Mesodermal cell (in vitro differentiated cells): ENCODE results near the gene AGAP1.

ENCODE experiments used
- H3K27ac ChIP-seq: 2 replicates; pipeline ENCODE4 v1.7.0; 2013; ENCODE audit warnings: mild to moderate bottlenecking, low read depth, low read length, moderate library complexity; ENCODE audit not compliant: severe bottlenecking
- H3K36me3 ChIP-seq: 2 replicates; pipeline ENCODE4 v1.7.1; 2013; ENCODE audit warnings: mild to moderate bottlenecking, low read length, moderate library complexity; ENCODE audit not compliant: control insufficient read depth, insufficient read depth
- H3K4me1 ChIP-seq: one replicate; pipeline ENCODE4 v1.7.1; 2013; ENCODE audit warnings: mild to moderate bottlenecking, low read length; ENCODE audit not compliant: insufficient read depth, control insufficient read depth, poor library complexity, severe bottlenecking
- H3K4me3 ChIP-seq: 2 replicates; pipeline ENCODE4 v1.7.0; 2013; ENCODE audit warnings: low read length, control low read depth, mild to moderate bottlenecking; ENCODE audit not compliant: insufficient read depth, poor library complexity, severe bottlenecking; ENCODE audit errors: extremely low read depth
- H3K9me3 ChIP-seq: 2 replicates; pipeline ENCODE4 v1.7.1; 2013; ENCODE audit warnings: mild to moderate bottlenecking, low read length, moderate library complexity; ENCODE audit not compliant: control insufficient read depth
- WGBS, 2 experiments: methylation state at CpG; one replicate each; pipeline ENCODE4 v1.1.5; 2013; ENCODE audit warnings: missing lambda C conversion rate in 2 of 2; ENCODE audit not compliant: insufficient coverage in 2 of 2; 5-methylcytosine and 5-hydroxymethylcytosine counted together

AGAP1 gene

GRCh38 chr2:235698028-235698427, 204.2 kb downstream of the AGAP1 start:
- no peaks in the 10 kb centered on the region for H3K9me3 ChIP-seq
- no peak overlapping the region for H3K27ac ChIP-seq
- peaks cover 12% of the 10 kb centered on the region for H3K4me1 ChIP-seq
- no peak overlapping the region for H3K4me3 ChIP-seq
- WGBS, 2 experiments, result 94 to 100% methylated on average over 5 to 8 of the region's 9 CpGs
- no peaks in the 10 kb centered on the region for H3K36me3 ChIP-seq

GRCh38 chr2:235698491-235698890, 204.6 kb downstream of the AGAP1 start:
- no peak overlapping the region for H3K4me3 ChIP-seq
- H3K36me3 ChIP-seq, result no peaks in the 10 kb centered on the region
- WGBS, 2 experiments, result 93 to 96% methylated on average over 2 to 5 of the region's 7 CpGs
- H3K27ac ChIP-seq, result no peak overlapping the region
- H3K4me1 ChIP-seq, result peaks cover 15% of the 10 kb centered on the region
- H3K9me3 ChIP-seq, result no peaks in the 10 kb centered on the region

- Histone ChIP-seq H3K4me3 (no peak overlapping the region), H3K27ac (no peak overlapping the region), H3K9me3 (no peaks in the 10 kb centered on the region), H3K4me1 (peaks cover 15% of the 10 kb centered on the region), H3K36me3 (no peaks in the 10 kb centered on the region)
- 82 to 92% methylated on average over 5 of the region's 5 CpGs for WGBS, 2 experiments
These were observed 205.7 kb downstream of the AGAP1 start for GRCh38 chr2:235699576-235699975.

DNA sequence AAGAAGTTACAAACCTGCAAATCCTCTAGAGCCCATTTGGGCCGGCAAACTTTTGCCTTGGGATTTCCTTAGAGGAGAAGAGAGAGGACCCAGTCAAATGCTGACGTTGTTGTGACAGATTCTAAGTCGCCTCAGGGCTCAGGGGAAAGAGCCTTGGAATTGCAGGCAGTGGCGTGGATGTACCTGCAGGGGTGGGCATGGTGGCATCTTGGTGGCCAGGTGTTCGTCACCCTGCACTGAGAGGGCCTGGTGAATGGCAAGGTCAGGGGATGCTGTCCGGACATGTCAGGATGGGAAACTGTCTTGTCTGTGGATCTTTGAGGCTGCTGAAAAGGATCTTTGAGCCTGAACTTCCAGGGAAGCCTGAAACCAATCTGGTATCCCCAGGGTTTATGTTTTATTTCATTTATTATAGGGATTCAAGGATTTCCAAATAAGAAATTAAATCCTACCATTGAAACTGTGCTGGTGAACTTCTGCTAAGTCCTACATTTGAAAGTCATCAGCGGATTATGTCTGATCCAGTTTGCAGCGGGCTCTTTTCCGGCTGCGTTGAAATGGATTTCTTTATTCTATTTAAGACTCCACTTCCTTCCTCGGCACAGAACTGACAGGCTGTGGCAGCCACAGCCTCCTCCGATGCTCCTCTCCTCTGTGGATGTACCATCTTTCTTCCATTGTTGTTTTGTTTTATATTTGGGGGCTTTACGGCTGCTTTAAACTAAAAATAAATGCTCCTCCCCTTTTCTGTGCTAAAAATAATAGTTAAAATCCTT, 207.6 kb downstream of the AGAP1 start:
- Histone ChIP-seq H3K36me3 (no peaks in the 10 kb centered on the region), H3K27ac (no peak overlapping the region), H3K9me3 (no peaks in the 10 kb centered on the region), H3K4me3 (no peak overlapping the region), H3K4me1 (peaks cover 9% of the 10 kb centered on the region)
- WGBS, 2 experiments, result 79 to 93% methylated on average over 6 to 8 of the region's 13 CpGs

DNA sequence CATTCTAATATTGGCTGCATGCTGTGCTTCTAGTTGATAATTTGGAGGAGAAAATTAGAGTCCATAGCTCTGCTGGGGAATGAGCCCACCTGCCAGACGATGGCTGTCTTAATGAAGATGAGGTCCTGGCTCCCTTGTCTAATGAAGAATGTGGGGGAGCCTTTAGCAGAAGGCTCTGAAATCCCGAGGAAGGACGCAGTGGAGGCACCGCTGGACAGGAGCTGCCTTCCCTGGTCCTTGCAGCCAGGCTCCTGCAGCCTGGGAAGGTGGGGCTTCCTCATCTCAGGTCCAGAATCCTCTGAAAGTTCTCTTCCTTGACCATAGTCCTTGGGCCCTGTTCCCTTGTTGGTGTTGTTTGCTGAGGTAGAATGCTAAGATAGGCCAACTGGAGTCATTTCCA, 208.3 kb downstream of the AGAP1 start:
- Histone ChIP-seq H3K4me3 (no peak overlapping the region), H3K27ac (no peak overlapping the region), H3K36me3 (no peaks in the 10 kb centered on the region), H3K9me3 (no peaks in the 10 kb centered on the region), H3K4me1 (peaks cover 9% of the 10 kb centered on the region)
- 79 to 80% methylated on average over 4 of the region's 4 CpGs for WGBS, 2 experiments

- H3K36me3 ChIP-seq, result peaks cover 3% of the 10 kb centered on the region
- no peak overlapping the region for H3K4me3 ChIP-seq
- WGBS, 2 experiments, result 87 to 88% methylated on average over 3 to 4 of the region's 10 CpGs
- no peak overlapping the region for H3K27ac ChIP-seq
- H3K4me1 ChIP-seq, result peaks cover 13% of the 10 kb centered on the region
- H3K9me3 ChIP-seq, result no peaks in the 10 kb centered on the region
These were observed 210.0 kb downstream of the AGAP1 start for GRCh38 chr2:235703711-235704295.

DNA sequence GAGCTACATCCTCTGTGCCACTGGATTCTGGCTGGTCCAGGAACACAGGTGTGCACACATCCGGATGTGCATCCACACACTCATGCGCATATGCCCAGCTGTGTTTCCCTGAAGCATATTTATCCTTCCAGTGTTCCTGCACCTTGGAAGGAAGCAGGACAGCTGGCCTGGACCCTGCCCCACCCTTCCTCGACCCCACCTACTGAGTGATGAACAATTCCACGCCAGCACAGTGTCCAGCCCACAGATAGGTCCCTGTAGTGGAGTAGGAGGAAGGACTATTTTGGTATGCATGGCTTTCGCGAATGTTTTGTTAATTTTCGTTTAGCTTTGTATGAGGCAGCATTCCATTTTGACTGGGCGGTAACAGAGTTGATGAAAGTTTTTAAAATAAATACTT, 211.5 kb downstream of the AGAP1 start:
- Histone ChIP-seq H3K36me3 (peaks cover 9% of the 10 kb centered on the region), H3K27ac (no peak overlapping the region), H3K9me3 (no peaks in the 10 kb centered on the region), H3K4me1 (peaks cover 23% of the 10 kb centered on the region), H3K4me3 (no peak overlapping the region)
- 90 to 96% methylated on average over 4 to 7 of the region's 8 CpGs for WGBS, 2 experiments

- no peak overlapping the region for H3K27ac ChIP-seq
- H3K9me3 ChIP-seq, result no peaks in the 10 kb centered on the region
- no peak overlapping the region for H3K4me3 ChIP-seq
- H3K4me1 ChIP-seq, result peaks cover 20% of the 10 kb centered on the region
- WGBS, 2 experiments, result 95% methylated on average over 7 of the region's 8 CpGs
- H3K36me3 ChIP-seq, result peaks cover 10% of the 10 kb centered on the region
These were observed 212.7 kb downstream of the AGAP1 start for GRCh38 chr2:235706506-235706905.

- no peaks in the 10 kb centered on the region for H3K9me3 ChIP-seq
- no peak overlapping the region for H3K4me3 ChIP-seq
- H3K36me3 ChIP-seq, result peaks cover 15% of the 10 kb centered on the region
- 98% methylated on average over 8 to 16 of the region's 18 CpGs for WGBS, 2 experiments
- peaks cover 17% of the 10 kb centered on the region for H3K4me1 ChIP-seq
- H3K27ac ChIP-seq, result no peak overlapping the region
These were observed 213.7 kb downstream of the AGAP1 start for GRCh38 chr2:235707411-235708096.

DNA sequence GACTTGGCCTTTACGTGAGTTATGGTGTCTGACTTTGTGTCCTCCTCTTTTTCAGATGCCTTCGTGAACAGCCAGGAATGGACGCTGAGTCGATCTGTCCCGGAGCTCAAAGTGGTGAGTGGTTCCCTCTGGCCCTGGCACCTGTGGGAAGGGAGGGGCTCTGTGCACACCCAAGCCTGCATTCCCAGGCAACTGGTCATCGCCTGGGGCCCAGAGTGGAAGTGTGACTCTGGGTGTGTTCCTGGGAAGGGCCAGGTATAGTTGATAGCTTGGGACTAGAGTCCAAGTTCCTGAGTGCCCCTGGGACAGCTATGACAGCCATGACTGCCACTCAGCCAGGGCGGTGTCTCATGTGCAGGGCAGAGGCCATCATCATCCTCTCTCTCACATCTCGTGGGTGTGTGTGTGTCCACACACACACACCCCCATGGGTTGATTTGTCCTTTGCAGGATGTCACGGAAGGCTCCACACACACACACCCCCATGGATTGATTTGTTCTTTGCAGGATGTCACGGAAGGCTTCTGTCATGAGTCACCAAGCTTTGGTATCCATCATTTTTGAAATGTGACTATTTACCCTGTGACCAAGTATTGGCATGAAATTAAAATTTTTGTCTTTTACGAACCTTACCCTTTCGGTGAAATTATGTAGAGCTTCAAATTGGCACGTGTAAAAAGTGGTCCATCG, 215.4 kb downstream of the AGAP1 start:
- WGBS, 2 experiments, result 94 to 98% methylated on average over 10 of the region's 14 CpGs
- no peak overlapping the region for H3K27ac ChIP-seq
- H3K4me3 ChIP-seq, result no peak overlapping the region
- peaks cover 14% of the 10 kb centered on the region for H3K4me1 ChIP-seq
- peaks cover 15% of the 10 kb centered on the region for H3K36me3 ChIP-seq
- H3K9me3 ChIP-seq, result no peaks in the 10 kb centered on the region
